Bronchial smooth muscle cell (primary cell): ENCODE data around the gene KBTBD12. TPM values are rescaled to one million over a fixed set of nuclear protein-coding genes. Genes with fewer than 3 reads are reported as not detected.

Source experiments
- total RNA-seq: library from RNA; depleted of rRNA; stranded (reverse); fragments of >200 nt; gene quantifications from 2 replicates; pipeline ENCODE4 v1.2.1, GENCODE V29; 2014

Gene KBTBD12, protein sequence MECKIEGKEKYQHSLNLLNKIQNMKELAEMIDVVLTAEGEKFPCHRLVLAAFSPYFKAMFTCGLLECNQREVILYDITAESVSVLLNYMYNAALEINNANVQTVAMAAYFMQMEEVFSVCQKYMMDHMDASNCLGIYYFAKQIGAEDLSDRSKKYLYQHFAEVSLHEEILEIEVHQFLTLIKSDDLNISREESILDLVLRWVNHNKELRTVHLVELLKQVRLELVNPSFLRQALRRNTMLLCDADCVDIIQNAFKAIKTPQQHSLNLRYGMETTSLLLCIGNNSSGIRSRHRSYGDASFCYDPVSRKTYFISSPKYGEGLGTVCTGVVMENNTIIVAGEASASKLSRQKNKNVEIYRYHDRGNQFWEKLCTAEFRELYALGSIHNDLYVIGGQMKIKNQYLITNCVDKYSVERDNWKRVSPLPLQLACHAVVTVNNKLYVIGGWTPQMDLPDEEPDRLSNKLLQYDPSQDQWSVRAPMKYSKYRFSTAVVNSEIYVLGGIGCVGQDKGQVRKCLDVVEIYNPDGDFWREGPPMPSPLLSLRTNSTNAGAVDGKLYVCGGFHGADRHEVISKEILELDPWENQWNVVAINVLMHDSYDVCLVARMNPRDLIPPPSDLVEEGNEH
- not detected in 2 replicates for total RNA-seq

DNA sequence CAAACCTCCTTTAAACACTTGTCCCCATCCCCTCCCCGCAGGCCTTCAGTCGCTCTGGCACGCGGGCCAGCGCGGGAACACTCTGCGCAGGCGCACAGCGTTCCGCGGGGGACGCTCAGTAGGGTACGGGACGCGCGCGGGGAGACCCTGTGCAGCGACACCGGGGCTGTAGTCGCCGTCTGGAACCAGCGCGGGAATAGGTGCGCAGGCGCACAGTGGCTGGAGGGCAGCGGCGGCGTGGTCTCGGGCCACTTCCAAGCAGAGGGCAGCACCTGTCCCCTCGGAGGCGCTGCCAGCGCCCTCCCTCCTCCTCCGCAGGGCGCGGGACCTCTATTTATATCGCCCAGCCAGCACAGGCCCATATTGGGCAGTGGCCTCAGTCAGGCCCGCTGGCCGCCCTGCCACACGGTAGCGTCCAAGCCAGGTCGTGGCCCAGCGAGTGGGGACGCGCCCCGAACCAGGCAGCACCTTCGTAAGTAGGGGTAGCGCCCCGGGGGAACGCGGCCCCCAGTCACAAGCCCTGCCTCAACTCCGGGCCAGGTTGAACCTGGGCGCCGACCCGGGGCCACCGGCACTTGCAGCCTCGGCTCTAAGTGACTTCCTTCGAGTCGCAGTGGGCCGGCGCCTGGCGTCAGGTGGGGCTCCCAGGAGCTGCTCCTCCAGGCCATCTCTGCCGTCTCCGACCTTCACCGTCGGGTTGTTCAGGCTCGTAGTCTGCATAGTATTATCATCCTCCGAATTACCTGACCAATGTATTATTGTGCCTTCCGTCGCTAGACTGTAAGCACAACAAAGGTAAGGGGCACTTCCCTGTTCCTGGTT is at the start of gene KBTBD12:
KBTBD12 (plus strand) TSS at position 118 of the 822 bp plus-strand sequence. CDS start 7,830 bp downstream, outside the sequence.

Other genes starting within 250 kb of the KBTBD12 start
- gene ABTB1, start 242.3 kb upstream of the KBTBD12 start, total RNA-seq = 8.7 and 15.5 TPM in 2 replicates
- 12.8 and 13.6 TPM in 2 replicates for gene MGLL, start 92.7 kb upstream of the KBTBD12 start, total RNA-seq
- 229 and 287 TPM in 2 replicates for gene SEC61A1, start 137.2 kb downstream of the KBTBD12 start, total RNA-seq
- 48.5 and 50.0 TPM in 2 replicates for gene RUVBL1, start 208.6 kb downstream of the KBTBD12 start, total RNA-seq
- gene EEFSEC, start 238.2 kb downstream of the KBTBD12 start, total RNA-seq = 2.2 and 2.4 TPM in 2 replicates